ENCODE measurements around the gene RANBP9. TPM values are rescaled to one million over a fixed set of nuclear protein-coding genes. Genes with fewer than 3 reads are reported as not detected.

RANBP9 gene
- total and polyA plus RNA-seq, 2 experiments from 2014 or later = 24.2 to 36.1 TPM

DNA sequence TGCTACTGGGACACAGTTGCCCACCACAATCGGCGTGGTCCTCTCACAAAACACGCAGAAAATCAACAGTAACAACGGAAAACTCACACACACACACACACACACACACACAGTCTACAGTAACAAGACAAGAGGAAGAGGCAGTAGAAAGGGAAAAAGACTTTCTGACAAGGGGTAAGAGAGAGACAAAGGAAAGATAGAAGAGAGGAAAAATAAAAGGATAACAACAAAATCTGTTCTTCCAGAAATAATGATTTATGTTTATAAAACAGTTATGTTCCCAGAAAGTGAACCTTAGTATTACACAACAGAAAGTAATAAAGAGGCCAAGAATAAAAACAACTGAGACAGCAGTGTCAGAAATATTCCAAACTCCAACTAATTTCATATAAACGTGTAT, 2.9 kb downstream of the RANBP9 start:
- H3K36me3 ChIP-seq (replicated peaks; ENCODE audit: insufficient read depth, low read depth) = no peaks in the 10 kb centered on the region
- H3K4me1 ChIP-seq (ENCODE audit: insufficient read depth) = peaks cover 15% of the 10 kb centered on the region
- H3K9me2 ChIP-seq (replicated peaks; ENCODE audit: insufficient read depth) = no peaks in the 10 kb centered on the region
- peak overlapping the region; percentile 98 for H3K27ac ChIP-seq
- no peak overlapping the region for H2AFZ ChIP-seq
- no peaks in the 10 kb centered on the region for H3K9me3 ChIP-seq (ENCODE audit: low read depth)
- peak overlapping the region; percentile 86 for H3K4me2 ChIP-seq
- peak overlapping the region; percentile 94 for H3K4me3 ChIP-seq
- H4K20me1 ChIP-seq (ENCODE audit: insufficient read depth, poor library complexity, severe bottlenecking) = peaks cover 34% of the 10 kb centered on the region
- 22% methylated on average over 5 of the region's 5 CpGs for WGBS (ENCODE audit: low lambda C conversion rate, missing lambda C conversion rate)
- DNase-seq (ENCODE audit: low spot score) = no peak
- peaks cover 74% of the 10 kb centered on the region for H3K79me2 ChIP-seq
- no peak for TF ChIP-seq EZH2phosphoT487 (IDR thresholded peaks at IDR 0.05; ENCODE audit: low read depth, severe bottlenecking, unreplicated experiment)
- TF ChIP-seq EZH2 (IDR thresholded peaks at IDR 0.05; ENCODE audit: borderline replicate concordance) = no peak
- TF ChIP-seq, protein P1, sequence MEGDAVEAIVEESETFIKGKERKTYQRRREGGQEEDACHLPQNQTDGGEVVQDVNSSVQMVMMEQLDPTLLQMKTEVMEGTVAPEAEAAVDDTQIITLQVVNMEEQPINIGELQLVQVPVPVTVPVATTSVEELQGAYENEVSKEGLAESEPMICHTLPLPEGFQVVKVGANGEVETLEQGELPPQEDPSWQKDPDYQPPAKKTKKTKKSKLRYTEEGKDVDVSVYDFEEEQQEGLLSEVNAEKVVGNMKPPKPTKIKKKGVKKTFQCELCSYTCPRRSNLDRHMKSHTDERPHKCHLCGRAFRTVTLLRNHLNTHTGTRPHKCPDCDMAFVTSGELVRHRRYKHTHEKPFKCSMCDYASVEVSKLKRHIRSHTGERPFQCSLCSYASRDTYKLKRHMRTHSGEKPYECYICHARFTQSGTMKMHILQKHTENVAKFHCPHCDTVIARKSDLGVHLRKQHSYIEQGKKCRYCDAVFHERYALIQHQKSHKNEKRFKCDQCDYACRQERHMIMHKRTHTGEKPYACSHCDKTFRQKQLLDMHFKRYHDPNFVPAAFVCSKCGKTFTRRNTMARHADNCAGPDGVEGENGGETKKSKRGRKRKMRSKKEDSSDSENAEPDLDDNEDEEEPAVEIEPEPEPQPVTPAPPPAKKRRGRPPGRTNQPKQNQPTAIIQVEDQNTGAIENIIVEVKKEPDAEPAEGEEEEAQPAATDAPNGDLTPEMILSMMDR (IDR thresholded peaks at IDR 0.05; ENCODE audit: poor library complexity) = no peak
- H3K27me3 ChIP-seq = no peaks in the 10 kb centered on the region

DNA sequence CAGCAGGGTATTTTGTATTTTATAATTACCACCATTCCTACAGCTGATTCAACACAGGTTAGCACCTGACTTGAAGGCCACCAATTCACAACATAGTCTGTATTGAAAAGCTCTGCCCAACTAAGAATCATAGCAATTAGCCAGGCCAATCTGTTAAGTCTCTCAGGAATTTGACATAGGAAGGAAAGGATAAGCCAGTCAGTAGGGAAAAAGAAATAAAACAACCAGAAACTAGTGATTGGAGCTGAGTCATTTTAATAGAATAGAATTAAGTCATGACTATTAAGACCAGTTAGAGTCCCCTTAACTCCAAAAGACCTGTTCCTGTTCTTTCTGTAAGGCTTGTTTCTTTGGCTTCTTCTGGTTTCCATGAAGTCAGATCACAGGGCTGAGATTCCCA, 8.1 kb downstream of the RANBP9 start:
- Histone ChIP-seq H3K36me3 (replicated peaks; ENCODE audit: insufficient read depth, low read depth) (no peaks in the 10 kb centered on the region), H3K4me2 (no peak overlapping the region), H3K79me2 (peaks cover 100% of the 10 kb centered on the region), H3K9me2 (replicated peaks; ENCODE audit: insufficient read depth) (no peaks in the 10 kb centered on the region), H3K27me3 (no peaks in the 10 kb centered on the region), H3K4me3 (no peak overlapping the region), H4K20me1 (ENCODE audit: insufficient read depth, poor library complexity, severe bottlenecking) (peaks cover 65% of the 10 kb centered on the region), H3K27ac (no peak overlapping the region), H3K9me3 (ENCODE audit: low read depth) (no peaks in the 10 kb centered on the region), H2AFZ (no peak overlapping the region), H3K4me1 (ENCODE audit: insufficient read depth) (peaks cover 15% of the 10 kb centered on the region)
- DNase-seq (ENCODE audit: low spot score) = no peak
- no peak for TF ChIP-seq EZH2phosphoT487 (IDR thresholded peaks at IDR 0.05; ENCODE audit: low read depth, severe bottlenecking, unreplicated experiment)
- TF ChIP-seq, protein P1 (IDR thresholded peaks at IDR 0.05; ENCODE audit: poor library complexity) = no peak
- no peak for TF ChIP-seq EZH2 (IDR thresholded peaks at IDR 0.05; ENCODE audit: borderline replicate concordance)

DNA sequence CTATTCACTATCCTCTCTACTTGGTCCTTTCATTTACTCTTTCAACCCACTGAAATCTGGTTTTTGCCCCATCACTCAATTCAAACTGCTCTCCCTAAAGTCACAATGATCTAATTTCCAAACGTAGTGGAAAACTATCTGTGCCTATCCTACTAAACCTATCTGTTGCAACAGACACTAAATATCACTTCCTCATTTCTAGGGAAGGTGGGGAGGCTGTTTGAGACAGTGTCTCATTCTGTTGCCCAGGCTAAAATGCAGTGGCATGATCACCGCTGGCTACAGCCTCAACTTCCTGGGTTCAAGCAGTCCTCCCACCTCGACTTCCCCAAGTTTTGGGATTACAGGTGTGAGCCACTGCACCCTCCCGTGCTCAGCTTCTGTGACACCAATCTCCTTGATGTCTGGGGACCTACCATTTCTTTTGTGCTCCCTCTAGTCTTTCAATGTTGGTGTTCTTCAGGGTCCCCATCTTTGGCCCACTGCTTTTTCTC, 8.8 kb downstream of the RANBP9 start:
- no peaks in the 10 kb centered on the region for H3K27me3 ChIP-seq
- H3K4me1 ChIP-seq (ENCODE audit: insufficient read depth) = peaks cover 8% of the 10 kb centered on the region
- no peak for DNase-seq (ENCODE audit: low spot score)
- peaks cover 100% of the 10 kb centered on the region for H3K79me2 ChIP-seq
- H3K36me3 ChIP-seq (replicated peaks; ENCODE audit: insufficient read depth, low read depth) = no peaks in the 10 kb centered on the region
- no peak overlapping the region for H3K27ac ChIP-seq
- H3K4me2 ChIP-seq = no peak overlapping the region
- no peak overlapping the region for H2AFZ ChIP-seq
- TF ChIP-seq EZH2 (IDR thresholded peaks at IDR 0.05; ENCODE audit: borderline replicate concordance) (no peak), EZH2phosphoT487 (IDR thresholded peaks at IDR 0.05; ENCODE audit: low read depth, severe bottlenecking, unreplicated experiment) (no peak)
- TF ChIP-seq, protein P1 (IDR thresholded peaks at IDR 0.05; ENCODE audit: poor library complexity) = no peak
- no peaks in the 10 kb centered on the region for H3K9me3 ChIP-seq (ENCODE audit: low read depth)
- WGBS (ENCODE audit: low lambda C conversion rate, missing lambda C conversion rate) = 94% methylated on average over 4 of the region's 4 CpGs
- no peak overlapping the region for H3K4me3 ChIP-seq
- peaks cover 62% of the 10 kb centered on the region for H4K20me1 ChIP-seq (ENCODE audit: insufficient read depth, poor library complexity, severe bottlenecking)
- no peaks in the 10 kb centered on the region for H3K9me2 ChIP-seq (replicated peaks; ENCODE audit: insufficient read depth)

DNA sequence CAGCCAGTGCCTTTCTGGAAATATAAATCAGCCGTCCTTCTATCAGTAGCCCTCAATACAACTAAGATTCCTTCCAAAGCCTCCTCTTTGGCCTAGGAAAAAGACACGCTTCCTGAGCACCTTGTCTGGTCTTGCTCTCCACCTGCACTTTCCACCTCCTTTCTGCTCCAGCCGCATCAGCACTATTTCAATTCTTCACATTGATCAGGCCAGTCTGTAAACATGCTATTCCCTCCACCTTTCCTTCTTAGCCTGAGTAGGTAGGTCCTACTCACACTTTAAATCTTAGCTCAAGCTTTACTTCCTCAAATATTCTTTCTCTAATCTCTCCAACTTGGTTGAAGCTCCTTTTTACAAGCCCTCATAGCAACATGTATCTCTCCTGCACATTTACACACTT, 11.4 kb downstream of the RANBP9 start:
- Histone ChIP-seq H3K4me2 (no peak overlapping the region), H3K79me2 (peaks cover 99% of the 10 kb centered on the region), H4K20me1 (ENCODE audit: insufficient read depth, poor library complexity, severe bottlenecking) (peaks cover 56% of the 10 kb centered on the region), H2AFZ (no peak overlapping the region), H3K36me3 (replicated peaks; ENCODE audit: insufficient read depth, low read depth) (no peaks in the 10 kb centered on the region), H3K9me3 (ENCODE audit: low read depth) (no peaks in the 10 kb centered on the region), H3K9me2 (replicated peaks; ENCODE audit: insufficient read depth) (no peaks in the 10 kb centered on the region), H3K27ac (no peak overlapping the region), H3K27me3 (no peaks in the 10 kb centered on the region), H3K4me3 (no peak overlapping the region), H3K4me1 (ENCODE audit: insufficient read depth) (no peaks in the 10 kb centered on the region)
- DNase-seq (ENCODE audit: low spot score) = no peak
- TF ChIP-seq EZH2phosphoT487 (IDR thresholded peaks at IDR 0.05; ENCODE audit: low read depth, severe bottlenecking, unreplicated experiment) (no peak), EZH2 (IDR thresholded peaks at IDR 0.05; ENCODE audit: borderline replicate concordance) (no peak)
- TF ChIP-seq, protein P1 (IDR thresholded peaks at IDR 0.05; ENCODE audit: poor library complexity) = no peak
- 93% methylated on average over 3 of the region's 3 CpGs for WGBS (ENCODE audit: low lambda C conversion rate, missing lambda C conversion rate)

All from hepatocyte (in vitro differentiated cells).